GM18508 (cell line): ENCODE data around the gene SH3GL2.

ENCODE experiments used
- ATAC-seq: cut with Tn5 transposase; IDR thresholded peaks from one replicate; pipeline ENCODE4 v1.9.1; 2021; ENCODE audit warnings: moderate number of reproducible peaks; ENCODE audit not compliant: insufficient read depth, unreplicated experiment

The SH3GL2 gene

DNA sequence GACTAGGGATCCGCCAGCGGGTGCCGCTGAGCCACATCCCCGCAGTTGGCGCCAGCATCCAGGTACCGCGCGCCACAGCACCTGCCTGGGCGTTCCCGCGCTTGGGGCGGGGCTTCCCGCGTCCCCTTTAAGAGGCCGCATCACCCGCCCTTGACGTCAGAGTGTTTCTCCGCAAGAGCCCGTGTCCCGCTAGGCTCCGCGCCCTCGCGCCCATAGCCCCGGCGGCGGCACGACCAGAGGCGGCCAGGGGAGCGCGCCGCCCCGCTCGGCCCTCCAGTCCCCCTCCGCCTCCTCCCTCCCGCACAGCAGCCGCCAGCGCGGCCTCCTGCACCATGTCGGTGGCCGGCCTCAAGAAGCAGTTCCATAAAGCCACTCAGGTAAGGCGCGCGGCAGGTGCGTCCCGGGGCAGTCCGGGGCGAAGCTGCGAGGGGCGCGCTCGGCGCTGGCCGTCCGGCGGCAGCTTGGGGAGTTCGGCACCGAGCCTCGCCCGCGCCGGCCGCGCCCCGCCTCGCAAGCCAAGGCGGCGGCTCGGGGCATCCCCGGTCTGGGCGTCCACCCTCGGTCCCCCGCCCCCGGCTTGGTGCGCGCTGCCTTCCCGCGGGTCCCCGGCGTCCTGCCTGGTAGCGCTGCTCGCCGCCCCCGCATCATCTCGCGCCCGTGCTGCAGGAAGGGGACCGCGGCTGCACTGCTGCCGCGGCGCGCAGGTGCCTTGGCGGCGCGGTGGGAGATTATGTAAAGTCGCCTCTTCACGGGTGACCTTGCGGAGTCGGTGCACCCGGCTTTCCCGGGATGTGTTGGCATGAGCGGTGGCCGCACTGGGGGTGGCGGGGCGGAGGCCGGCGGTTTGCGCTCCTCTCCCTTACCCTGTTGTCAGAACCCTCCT is at the start of gene SH3GL2:
Gene SH3GL2 (plus strand): TSS at position 156 of the 883 bp plus-strand sequence.
- no peak for ATAC-seq

DNA sequence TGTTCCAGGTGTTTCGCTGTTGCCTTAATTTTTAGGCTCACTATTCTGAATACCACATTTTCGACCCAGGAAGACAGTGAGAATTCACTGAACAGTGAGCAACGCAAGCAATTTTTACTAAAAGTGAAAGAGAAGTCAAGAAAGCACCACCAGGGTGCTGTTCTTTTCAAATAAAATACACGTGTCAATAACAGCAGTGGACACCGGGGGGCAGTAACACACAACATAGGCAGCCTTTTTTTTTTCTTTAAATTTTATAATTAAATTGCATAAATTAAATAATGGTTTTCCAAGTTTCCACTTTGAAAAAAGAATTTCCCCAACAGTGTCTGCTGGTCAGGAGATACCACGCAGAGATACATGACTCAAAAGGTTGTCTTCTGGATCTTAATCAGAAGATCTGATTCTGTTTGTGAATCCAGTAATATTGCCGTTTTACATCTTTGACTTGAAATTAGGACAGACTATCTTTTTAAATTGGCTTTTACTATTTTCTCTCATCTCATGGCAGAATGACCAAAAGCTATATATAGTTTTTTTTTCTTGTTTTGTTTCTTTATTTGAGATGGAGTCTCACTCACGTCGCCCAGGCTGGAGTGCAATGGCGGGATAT is 47.1 kb upstream of the SH3GL2 start:
- no peak for ATAC-seq

DNA sequence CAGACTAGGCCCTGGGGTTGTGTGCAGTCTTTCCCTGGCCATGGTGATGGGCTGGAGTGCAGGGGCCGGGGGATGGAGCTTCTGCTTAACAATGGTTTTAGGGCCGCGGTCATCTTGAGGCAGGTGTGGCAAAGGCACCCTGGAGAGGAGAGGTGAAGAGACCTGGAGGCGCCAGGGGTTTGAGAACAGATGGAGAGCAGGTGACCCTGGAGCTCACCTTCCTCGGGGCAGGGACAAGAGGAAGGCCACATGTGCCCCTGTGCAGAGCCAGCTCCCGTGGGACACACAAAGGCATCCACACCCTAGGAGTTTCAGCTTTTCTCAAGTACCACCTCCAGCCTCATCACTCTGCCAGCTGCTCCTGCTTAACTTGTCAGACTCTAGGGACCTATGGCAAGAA is 46.4 kb upstream of the SH3GL2 start:
- no peak for ATAC-seq

DNA sequence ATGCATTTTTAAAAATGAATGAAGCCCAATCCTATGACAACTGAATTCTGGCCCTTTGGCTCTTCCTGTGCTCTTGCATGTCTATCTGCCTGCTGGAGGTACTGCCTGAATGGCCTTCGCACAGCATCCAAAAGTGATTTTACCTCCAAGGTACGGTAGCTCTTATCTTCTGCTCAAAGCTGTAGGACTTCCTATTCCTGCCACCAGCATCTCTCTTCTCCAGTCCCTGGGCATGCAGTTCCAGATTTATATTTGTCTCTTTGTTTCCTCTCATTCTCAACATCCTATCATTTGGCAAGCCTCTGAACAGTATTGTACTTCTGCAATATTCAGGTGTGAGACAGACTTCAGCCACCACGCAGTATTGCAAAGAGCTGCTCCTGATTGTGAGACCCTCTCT is 43.7 kb upstream of the SH3GL2 start:
- no peak for ATAC-seq

DNA sequence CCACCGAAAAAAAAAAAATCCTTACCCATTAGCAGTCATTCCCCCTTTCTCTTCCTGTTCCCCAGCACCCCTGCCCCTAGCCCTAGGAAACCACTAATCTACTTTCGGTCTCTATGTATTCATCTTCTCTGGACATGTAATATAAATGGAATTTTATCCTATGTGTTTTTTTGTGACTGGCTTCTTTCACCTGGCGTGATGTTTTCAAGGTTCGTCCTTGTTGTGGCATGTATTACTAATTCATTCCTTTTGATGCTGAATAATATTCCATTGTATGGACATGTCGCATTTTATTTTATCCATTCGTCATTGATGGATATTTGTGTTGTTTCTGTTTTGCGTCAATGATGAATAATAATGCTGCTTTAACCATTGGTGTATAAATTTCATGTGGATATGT is 42.8 kb upstream of the SH3GL2 start:
- no peak for ATAC-seq

DNA sequence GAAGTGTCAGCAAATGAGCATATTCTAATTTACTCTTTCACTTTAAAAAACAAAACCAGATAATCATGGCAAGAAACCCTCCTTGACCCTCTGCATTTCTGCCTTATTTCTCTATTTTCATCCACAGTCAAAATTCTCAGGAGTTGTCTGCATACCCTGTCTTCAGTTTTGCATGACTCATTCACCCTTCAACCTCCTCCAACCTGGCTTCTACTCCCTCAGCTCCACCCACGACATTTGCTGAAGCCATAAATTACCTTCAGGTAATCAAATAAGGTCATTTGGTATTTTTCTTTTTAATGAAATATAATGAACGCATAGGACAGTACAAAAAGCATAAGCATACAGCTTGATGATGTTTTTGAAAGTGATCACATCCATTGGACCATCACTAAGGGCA is 27.8 kb upstream of the SH3GL2 start:
- ATAC-seq, result no peak

DNA sequence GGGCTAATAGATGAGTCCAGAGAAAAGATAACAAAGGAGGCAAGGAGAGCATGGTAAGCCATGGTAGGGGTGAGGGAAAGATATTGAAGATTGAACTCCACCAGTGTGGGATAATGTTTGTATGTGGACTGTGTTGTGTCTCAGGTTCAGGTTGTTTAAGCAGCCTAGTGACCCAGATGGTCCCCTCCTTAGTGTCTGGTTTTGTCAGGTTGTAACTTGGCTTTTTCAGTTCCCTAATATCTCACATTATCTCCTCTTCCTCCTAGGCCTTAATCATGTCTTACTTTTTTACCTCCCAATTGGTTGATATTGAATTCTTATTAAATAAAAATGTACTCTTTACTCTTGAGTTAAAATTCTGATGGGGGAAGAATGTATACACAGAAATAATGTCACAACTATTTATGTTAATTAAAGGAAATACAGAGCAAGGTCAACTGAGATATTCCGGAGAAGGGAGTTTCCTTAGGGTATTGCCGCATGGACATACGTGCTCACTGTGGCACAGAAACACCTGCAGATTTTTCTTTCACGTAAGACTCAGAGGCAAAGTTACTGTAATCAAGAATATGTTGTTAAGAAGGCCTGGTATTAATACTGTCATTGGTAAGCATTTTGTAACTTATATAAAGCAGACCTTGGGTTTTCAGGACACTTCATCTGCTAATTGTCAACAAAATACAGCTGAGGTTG is 23.4 kb upstream of the SH3GL2 start:
- ATAC-seq, result no peak

DNA sequence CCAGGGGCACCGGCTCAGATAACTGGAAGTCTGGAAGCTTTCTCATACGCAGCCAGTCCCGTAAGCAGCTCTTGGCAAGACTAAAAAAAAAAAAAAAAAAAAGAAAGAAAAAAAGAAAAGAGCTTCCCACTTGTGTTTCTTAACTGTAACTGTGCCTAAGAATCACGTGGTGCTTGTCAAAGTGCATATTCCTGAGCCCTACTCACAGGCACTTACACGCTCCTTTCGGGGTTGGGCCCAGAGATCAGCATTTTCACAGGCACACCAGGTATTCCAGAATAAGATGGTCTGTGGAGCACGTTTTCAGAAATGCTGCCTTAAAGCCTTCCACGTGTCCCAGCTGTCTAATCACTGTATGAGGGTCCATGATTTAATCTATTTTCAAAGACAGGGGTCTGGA is 22.6 kb upstream of the SH3GL2 start:
- no peak for ATAC-seq

DNA sequence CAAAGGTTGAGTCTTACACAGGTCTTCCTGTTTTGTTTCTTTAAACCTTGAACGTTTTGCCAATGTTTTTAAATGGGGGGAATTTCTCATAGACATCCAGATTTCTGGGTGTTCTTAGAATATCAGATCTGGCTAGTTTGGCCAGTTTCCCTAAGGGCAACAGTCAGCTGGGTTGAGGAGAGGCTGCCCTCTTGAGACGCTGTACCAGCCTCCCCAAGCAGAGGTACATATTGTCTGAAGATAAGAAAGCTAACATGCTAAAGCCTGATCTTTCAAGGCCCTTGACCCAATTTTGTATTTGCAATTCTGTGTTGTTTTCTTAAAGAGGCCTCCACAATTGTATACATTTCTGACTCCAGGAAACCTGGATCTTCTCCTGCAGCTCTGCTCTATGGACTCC is 21.9 kb upstream of the SH3GL2 start:
- no peak for ATAC-seq

DNA sequence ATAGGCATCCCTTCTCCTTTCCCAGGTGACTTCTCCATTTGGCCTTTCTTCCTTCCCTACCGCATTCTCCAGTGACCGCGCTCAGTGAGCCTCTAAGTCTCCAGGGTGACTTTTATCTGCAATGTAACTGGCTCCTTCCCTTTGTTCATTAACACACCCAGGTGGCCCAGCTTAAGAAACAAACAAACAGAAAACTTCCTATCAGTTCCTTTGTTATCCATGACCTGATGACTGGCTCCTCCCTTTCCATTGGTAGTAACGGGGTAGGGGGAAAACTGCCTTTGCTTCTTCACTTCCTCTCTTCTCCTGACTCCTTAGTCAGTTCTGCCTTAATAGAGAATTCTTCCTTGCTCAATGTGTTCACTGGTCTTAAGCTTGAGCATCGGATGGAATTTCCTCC is 7.0 kb upstream of the SH3GL2 start:
- no peak for ATAC-seq

DNA sequence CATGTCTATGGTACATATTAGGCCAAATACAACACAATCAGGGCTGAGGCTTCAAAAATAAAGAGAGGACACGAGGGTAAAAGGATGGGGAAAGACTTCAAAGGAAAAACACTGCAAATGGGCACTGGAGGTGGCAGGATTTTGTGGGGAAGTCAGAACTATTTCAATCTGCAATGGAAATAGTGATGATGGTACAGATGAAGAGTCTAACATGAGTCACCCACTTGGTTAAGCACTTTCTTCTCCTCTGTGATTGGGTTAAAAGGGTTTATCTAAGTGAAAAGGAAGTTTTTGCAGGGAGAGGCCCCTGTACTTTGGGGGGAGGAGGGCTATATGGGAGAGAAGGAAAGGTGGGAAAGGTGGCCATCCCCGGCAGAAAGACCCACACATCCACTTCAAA is 4.5 kb upstream of the SH3GL2 start:
- no peak for ATAC-seq

DNA sequence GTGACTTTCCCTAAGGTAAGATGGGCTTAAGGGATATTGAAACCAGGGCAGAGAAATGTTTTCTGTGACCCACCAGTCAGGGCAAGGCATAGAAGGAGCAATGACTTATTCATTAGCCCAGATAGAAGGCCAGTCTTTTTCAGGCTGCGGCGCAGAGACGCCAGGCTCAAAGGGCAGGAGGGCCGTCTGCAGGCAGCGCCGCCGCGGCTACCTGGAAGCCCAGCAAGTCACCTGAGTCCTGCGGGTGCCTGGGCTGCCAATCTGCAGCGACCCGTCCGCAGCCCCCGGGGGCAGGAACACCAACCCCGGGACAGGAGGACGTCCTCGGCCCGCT is 322 bp upstream of the SH3GL2 start:
- ATAC-seq, result no peak

DNA sequence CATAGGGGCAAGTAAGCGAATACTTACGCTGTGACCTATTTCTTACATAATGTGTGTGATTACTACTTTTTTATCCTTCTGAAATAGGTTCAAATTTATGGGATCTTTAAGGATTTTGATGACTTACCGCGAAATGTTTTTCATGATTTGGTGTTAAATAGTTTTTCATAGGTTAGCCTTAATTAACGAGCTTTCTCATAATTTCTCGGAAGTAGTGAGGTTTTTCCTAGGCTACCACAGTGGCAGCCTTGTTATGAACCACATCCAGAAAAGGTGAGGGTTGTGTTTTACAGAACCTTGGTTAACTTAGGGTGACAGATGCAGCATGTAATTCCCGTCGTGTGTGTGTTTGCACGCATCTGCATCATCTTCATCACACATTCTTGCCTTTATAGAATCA is 1.3 kb downstream of the SH3GL2 start:
- ATAC-seq, result no peak

DNA sequence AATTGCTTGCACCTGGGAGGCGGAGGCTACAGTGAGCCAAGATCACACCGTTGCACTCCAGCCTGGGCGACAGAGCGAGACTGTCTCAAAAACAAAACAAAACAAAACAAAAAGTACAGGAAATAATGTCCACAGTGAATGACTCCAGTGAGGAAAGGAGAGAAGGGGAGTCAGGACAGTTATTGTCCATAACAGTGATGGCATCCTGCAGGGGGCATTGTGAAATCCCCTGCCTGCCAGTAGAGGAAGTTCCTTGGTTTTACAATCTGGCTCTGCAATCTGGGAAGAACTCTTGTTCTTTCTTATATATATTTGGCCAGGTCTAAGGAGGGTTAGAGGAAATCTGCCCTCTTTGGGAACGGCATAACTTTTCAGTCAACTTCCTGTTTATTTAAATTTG is 8.2 kb downstream of the SH3GL2 start:
- no peak for ATAC-seq

DNA sequence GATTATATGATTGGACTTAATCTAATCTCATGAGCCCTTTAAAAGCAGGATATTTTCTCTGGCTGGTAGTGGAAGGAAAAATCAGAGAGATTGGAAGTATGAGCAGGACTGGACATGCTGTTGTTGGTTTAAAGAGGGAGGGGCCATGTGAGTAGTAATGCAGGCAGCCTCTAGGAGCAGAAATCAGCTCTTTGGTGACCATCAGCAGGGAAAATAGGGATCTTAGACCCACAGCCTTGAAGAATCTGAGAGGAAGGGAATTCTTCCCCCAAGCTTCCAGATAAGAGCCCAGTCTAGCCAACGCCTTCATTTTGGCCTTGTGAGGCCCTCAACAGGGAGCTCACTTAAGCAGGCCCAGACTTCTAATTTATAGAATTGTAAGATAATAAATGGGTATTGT is 9.5 kb downstream of the SH3GL2 start:
- ATAC-seq, result no peak

DNA sequence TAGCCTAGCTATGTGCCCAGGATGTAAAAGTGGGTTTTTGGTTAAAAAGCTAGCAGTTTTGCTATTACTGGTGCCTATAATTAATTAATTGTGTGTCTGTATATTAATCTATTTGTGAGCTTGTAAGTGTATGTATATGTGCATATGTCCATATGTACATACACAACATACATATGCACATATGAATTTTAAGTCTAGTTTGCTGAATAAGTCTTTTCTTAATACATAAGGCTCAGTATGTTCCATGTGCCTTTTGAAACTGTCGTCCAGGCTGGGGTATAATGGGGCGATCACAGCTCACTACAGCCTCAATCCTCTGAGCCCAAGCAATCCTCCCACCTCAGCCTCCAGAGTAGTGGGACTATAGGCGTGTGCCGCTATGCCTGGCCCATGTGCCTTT is 10.1 kb downstream of the SH3GL2 start:
- no peak for ATAC-seq

DNA sequence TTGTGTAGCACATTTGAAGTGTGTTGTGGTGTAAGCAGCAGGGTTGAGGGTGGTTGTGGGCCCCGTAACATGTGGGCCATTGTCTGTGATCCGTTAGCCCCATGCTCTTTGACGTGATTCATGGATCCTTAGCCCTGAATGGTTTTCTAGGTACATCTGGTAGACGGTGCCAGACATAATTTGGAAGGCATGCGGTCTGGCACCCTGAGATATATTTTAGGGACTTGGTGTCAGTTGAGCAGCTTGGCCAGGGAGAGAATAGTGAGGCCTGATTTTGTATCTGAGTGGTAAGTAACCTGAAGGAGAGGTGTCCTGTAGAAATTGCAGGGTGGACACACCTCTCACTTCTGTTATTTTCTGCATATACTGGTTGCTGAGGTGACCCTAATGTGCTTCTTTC is 10.9 kb downstream of the SH3GL2 start:
- ATAC-seq, result no peak

DNA sequence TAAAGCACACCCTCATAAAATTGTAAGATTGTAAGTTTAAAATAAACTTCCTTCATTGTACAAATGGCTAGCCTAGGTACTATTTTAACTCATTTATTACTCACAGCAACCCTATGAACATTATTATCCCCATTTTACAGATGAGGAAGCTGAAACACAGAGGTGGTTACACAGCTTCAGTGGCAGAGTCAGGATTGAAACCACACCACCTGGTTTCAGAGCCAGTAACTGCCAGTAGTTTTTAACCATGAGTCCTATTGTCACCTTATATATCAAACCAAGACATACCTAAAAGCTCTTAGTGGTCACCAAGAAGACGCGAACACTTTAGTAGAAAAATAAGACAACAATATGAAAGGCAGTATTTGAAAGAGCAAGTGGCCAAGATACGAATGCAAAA is 16.1 kb downstream of the SH3GL2 start:
- ATAC-seq, result no peak

DNA sequence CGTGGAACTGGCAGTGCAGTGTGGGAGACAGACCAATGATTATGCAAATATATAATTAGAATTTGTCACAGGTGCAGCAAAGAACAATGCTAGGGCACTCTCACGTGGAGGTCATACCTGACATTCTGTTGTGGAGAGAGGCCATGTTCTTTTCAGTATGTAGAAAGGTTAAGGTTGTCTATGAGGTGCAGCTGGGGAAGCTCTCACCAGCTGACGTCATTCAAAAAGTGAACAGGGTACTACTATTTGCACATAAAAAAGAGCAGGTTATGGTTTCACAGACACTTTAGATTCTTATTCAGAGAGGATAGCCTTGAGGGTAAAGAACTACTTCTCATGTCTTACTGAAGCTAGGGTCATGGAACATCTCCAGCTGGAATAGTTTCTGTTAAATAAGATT is 19.1 kb downstream of the SH3GL2 start:
- ATAC-seq, result no peak

DNA sequence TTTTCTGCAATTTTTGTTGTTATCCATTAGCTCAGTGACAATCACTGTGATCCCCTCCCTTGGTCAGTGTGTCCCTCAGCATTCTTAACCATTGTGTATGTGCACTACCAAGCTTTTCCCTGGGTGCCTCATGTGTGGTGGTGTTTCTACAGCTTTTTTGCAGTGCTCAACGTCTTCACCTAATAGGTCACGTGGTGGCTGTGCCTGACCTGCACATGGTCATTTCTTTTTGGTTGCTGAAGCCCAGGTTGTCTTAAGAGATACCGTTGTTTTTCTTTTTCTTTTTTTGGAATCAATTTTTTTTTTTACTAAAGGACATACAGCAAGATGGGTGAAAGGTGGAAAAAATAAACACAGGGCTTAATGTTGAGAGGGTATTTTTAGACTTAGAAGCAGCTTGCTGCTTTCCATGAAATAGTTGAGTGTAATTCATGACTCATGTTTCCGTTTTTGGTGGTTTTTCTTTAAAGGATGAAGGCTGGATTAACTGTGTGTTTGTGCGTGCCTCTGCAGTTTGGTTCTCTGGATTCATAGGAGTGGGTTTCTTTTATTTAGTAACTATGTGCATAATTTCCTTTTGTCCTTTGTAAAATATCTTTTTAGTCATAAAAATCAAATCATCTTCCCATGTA is 22.2 kb downstream of the SH3GL2 start:
- no peak for ATAC-seq

DNA sequence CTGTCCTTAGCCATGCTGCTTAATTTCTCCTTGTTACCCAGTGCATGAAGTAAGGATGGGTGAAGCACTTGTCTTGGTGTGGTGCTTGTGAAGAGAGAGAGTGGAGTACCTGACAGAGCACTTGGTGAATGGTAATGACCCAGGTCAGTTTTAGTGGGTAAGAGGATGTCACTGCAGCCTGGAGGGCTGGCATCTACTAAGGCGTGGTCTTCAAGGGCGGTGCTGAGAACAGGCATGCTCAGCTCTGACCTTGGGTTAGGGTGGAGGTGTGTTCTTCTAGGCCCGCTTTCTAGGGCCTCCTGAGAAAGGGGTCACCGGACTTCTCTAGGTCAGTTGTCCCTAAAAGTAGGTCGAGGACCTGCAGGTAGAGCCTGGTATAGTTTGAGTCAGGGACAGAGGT is 25.7 kb downstream of the SH3GL2 start:
- no peak for ATAC-seq
